Fibroblast of pulmonary artery (primary cell): ENCODE measurements around the gene RIC1.
"Not testable (repeated sequence)": the region's sequence is repeated elsewhere in the genome, so short reads cannot be mapped to it uniquely, and the experiment has no call there.

Source experiments
- DNase-seq: peaks from one replicate; pipeline ENCODE4 v3.0.0-alpha.2; 2010; ENCODE audit warnings: low read depth
- H3K4me3 ChIP-seq: replicated peaks from 2 replicates; pipeline ENCODE4 v1.5.1; 2011; ENCODE audit warnings: low read depth, mild to moderate bottlenecking, control low read depth, low read length, moderate library complexity
- CTCF ChIP-seq: IDR thresholded peaks from 2 replicates; pipeline ENCODE4 v1.5.1; 2011; ENCODE audit warnings: mild to moderate bottlenecking, control low read depth, low read length, inconsistent platforms; ENCODE audit errors: missing control alignments

Gene RIC1

GRCh38 chr9:5714501-5715401 lies 85.8 kb downstream of the RIC1 start:
- H3K4me3 ChIP-seq: no peak overlapping the region
- peak; percentile 38 for DNase-seq
- TF ChIP-seq CTCF: peak; percentile 56

GRCh38 chr9:5715548-5716127 lies 86.7 kb downstream of the RIC1 start:
- TF ChIP-seq CTCF: no peak
- DNase-seq: no peak
- H3K4me3 ChIP-seq: no peak overlapping the region

GRCh38 chr9:5717434-5717833 lies 88.5 kb downstream of the RIC1 start:
- not testable (repeated sequence) for DNase-seq, H3K4me3 ChIP-seq

- no peak for TF ChIP-seq CTCF
- DNase-seq: no peak
- H3K4me3 ChIP-seq: no peak overlapping the region
Observed at GRCh38 chr9:5718296-5719032, 89.6 kb downstream of the RIC1 start.

- no peak overlapping the region for H3K4me3 ChIP-seq
- TF ChIP-seq CTCF: no peak
- DNase-seq: peak; percentile 27
Observed at GRCh38 chr9:5719100-5719926, 90.4 kb downstream of the RIC1 start.

- no peak for TF ChIP-seq CTCF
- no peak for DNase-seq
- no peak overlapping the region for H3K4me3 ChIP-seq
Observed at GRCh38 chr9:5720151-5720550, 91.2 kb downstream of the RIC1 start.
